ENCODE data around the gene NYNRIN.
"Not testable (repeated sequence)": the region's sequence is repeated elsewhere in the genome, so short reads cannot be mapped to it uniquely, and the experiment has no call there.

NYNRIN gene

DNA sequence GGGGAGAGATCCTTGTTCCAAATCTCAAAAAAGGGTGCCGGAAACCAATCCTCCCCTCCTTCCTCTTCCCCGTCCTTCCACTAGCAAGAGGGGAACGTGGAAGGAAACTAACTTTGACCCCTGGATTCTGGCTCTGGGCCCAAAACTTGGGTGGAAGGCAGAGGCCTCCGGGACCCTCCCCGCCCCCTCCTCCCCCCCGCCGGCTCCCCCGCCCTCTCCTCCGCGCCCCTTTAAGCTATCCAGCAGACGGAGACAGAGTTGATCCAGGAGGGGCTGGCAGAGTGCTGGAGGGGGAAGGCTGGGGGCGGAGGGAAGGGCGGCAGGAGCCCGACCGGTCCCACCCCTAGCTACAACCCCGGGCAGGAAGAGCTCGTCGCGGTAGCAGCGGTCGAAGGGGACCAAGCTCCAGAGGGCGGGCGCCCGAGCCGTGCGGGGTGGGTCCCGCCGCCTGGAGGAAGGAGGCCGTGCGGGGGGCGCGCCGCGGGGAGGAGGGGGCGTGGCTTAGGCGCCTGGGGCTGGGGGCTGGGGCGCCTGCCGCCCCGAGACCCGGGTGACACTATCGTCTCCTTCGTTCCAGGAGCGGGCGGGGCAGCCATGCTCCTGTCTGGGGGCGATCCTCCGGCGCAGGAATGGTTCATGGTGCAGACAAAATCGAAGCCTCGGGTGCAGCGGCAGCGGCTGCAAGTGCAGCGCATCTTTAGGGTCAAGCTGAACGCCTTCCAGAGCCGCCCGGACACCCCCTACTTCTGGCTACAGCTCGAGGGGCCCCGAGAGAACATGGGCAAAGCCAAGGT lies at the start of gene NYNRIN:
Gene NYNRIN, plus strand, starts transcription at position 351 of the 794 bp plus-strand sequence. Its CDS starts 244 bp downstream, at position 595.
- intact Hi-C loops (cut with DNase I): no loop called here
- peak in 29 of 42 donors; percentile 2 to 62 (median 32) for DNase-seq

DNA sequence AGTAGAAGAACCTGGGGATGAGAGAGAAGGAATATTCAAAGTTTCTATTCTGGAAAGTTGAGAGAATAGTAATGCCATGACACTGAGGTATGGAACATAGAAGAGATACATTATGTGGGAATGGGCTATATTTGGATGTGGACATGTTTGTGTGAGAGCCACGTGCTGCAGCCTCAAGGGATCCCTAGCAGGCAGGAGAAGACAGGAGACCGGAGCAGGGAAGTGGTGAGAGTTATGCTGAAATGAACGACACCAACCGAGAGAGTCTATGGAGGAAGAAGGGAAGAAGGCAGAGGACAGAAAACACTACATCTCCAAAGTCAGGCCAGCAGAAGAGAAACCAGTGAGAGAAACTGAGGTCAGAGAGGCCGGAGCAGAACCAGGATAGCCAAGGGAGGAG lies 49.1 kb upstream of the NYNRIN start:
- intact Hi-C loops (cut with DNase I): no loop called here
- DNase-seq: no peak

DNA sequence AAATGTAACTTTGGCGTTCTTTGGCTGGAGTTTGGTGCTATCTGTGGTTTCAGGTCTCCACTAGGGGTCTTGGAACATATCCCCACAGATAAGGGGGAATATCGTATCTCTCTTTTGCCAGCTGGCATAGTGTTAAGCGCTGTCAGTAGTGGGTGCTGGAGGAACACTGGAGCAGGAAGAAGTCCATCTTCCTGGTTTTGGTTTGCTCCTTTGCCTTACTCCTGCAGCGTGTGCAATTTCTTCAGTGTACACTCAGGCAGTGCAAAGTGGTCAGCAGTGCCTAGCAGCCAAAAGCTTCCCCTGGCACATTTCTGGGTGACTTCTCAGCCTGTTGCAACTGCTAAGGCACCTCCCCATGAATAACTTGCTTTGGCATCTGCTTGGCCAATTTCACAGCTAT lies 47.3 kb upstream of the NYNRIN start:
- DNase-seq: no peak
- intact Hi-C loops (cut with DNase I): no loop called here

DNA sequence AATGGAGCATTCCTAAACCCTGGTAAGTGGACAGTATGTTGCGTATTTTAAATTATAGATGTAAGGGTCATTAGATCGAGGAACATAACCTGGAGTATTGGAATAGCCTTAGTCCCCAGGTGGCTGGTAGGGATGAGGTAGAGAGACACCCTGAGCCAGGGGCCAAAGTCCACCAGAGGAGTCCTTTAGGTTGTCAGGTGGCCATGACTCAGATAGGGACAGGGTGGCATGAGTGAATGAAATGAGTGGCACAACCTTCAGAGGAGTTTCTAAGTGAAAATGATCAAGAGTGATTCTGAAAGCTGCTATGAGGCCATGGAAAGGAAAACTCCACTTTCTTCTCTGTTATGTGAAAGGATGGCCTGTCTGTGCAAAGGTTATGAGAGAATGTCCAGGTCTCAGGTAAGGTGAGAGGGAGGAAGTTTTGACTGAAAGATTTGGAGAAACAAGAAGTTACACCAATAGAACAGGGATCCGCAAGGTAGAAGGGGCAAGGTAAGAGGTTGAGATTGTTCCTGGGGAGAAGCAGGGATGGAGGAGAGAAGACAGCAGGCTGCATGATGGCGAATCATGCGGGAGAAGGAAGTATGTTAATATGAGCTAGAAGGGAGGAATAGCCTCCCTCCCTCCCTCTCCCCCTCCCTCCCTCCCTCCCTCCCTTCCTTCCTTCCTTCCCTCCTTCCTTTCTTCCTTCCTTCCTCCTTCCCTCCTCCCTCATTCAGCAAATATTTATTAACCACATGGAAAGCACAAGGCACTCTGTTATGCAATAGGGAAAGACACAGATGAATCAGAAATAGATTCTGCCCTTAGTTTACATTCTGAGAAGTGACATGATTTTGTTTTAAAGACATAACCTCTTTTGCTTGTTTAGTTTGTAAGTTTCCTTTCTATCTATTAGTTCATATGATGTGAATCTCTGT lies 45.0 kb upstream of the NYNRIN start:
- DNase-seq: no peak
- intact Hi-C loops (cut with DNase I): no loop called here

DNA sequence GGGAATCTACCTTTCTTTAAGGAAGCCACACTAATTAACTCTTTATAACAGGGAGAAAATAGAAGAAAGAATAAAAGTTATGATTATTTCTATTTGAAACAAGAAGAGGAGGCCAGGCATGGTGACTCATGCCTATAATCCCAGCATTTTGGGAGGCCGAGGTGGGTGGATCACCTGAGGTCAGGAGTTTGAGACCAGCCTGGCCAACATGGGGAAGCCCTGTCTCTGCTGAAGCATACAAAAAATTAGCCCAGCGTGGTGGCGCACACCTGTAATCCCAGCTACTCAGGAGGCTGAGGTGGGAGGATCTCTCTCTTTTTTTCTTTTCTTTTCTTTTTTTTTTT lies 44.3 kb upstream of the NYNRIN start:
- intact Hi-C loops (cut with DNase I); DNase-seq: not testable (repeated sequence)

DNA sequence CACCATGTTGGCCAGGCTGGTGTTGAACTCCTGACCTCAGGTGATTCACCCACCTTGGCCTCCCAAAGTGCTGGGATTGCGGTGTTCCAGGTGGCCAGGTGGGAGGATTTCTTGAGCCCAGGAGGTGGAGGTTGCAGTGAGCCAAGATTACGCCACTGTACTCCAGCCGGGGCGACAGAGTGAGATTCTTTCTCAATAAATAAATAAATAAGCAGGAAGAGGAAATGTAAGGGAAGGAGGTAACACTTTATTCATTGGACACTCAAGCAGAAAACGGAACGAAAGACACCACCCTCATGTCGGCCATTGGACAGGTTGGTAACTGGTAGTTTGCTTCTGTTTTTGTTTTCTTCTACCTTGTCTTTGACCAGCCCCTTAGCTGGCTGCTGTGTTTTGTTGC lies 43.8 kb upstream of the NYNRIN start:
- intact Hi-C loops (cut with DNase I): no loop called here
- no peak for DNase-seq

DNA sequence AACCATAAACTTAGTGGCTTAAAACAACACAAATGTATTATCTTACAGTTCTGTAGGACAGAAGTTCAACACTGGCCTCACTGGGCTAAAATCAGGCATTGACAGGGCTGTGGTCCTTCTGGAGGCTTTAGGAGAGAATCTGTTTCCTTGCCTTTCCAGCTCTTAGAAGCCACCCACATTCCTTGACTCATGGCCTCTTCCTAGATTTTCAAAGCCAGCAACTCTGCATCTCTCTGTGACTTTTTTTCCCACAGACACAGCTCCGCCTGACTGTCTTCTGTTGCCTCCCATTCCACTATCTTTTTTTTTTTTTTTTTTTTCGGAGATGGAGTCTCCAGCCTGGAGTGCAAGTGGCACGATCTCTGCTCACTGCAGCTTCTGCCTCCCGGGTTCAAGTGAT lies 42.6 kb upstream of the NYNRIN start:
- intact Hi-C loops (cut with DNase I): no loop called here
- DNase-seq: no peak

DNA sequence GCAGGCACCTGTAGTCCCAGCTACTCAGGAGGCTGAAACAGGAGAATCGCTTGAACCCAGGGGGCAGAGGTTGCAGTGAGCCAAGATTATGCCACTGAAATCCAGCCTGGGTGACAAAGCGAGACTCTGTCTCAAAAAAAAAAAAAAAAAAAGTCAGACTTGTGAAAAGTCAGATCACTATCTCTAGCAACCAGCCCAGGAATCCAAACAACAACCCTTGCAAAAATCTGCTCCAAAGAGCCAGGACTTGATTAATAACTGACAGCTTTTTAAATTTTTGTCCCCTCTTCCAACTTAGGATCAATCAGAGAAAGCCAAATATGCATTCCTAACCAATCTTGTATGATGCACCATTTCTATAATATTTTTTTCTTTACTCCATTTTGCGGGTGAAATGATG lies 38.5 kb upstream of the NYNRIN start:
- intact Hi-C loops (cut with DNase I): no loop called here
- DNase-seq: no peak

DNA sequence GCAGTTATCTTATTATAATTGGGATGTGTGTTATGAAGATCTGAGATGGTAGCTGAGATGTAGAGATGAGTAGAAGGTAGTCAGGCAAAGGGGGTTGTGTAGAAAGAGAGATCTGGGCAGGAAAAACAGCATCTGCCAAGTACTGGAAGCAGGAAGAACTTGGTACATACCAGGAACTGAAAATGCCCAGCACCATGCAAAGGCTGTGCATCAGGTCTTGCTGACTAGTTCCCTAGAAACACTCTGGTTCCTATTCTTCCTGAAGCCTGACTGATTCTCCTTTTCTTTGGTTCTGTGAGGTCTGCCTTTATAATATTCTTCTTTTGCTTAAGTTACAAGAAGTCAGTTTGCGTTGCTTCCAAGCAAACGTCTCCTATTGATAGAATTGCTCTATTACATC lies 37.5 kb upstream of the NYNRIN start:
- intact Hi-C loops (cut with DNase I): no loop called here
- DNase-seq: no peak

DNA sequence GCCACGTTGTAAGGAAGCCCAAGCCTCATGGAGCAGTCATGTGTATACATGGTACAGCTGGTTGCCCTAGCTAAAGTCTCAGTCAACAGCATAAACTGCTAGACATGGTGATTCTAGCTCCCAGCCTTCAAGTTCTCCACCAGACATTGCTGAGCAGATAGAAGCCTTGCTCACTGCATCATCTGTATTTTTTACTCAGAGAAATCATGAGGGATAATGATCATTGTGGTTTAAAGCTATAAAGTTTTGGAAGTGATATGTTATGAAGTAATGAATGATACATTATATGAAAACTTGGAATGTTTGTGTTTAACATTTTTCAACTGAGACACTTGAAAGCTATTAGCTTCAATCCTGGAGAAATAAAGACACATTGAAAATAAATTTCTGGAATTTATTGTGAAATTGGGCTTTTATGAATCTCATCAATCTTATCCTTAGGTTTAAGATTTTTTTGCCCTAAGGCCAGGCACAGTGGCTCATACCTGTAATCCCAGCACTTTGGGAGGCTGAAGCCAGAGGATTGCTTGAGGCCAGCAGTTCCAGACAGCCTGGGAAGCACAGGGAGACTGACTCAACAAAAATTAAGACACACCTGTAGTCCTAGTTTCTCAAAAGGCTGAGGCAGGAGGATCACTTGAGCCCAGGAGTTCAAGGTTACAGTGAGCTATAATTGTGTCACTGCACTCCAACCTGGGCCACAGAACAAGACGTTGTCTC lies 36.4 kb upstream of the NYNRIN start:
- intact Hi-C loops (cut with DNase I): no loop called here

DNA sequence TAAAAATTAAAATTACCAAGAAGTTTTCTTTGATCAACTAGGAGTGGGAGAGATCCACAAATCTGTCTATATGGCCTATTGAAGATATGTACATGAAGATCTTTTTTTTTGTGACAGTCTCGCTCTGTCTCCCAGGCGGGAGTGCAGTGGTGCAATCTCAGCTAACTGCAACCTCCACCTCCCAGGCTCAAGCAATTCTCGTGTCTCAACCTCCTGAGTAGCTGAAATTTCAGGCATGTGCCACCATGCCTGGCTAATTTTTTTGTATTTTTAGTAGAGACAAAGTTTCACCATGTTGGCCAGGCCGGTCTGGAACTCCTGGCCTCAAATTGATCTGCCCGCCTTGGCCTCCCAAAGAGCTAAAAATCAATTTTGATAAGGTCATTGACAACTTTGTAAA lies 35.4 kb upstream of the NYNRIN start:
- intact Hi-C loops (cut with DNase I): no loop called here
- no peak for DNase-seq

More for the DNA sequence above, 36.4 kb upstream of the NYNRIN start:
- DNase-seq: no peak

DNA sequence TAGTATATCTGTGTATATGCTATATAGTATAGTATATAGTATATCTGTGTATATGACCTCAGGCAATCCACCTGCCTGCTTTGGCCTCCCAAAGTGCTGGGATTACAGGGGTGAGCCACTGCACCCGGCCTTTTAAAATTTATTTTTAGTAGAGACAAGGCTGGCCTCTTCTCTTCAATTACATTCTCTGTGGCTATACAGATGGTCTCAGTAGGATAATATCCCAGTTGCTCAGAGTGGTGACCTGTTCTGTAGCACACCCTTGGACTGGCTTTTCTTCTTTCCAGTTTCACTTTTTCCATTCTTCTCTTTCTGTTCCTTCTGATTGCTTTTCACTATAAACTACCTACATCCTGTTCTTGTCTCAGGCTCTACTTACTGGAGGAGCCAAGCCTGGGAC lies 34.0 kb upstream of the NYNRIN start:
- intact Hi-C loops (cut with DNase I): no loop called here

DNA sequence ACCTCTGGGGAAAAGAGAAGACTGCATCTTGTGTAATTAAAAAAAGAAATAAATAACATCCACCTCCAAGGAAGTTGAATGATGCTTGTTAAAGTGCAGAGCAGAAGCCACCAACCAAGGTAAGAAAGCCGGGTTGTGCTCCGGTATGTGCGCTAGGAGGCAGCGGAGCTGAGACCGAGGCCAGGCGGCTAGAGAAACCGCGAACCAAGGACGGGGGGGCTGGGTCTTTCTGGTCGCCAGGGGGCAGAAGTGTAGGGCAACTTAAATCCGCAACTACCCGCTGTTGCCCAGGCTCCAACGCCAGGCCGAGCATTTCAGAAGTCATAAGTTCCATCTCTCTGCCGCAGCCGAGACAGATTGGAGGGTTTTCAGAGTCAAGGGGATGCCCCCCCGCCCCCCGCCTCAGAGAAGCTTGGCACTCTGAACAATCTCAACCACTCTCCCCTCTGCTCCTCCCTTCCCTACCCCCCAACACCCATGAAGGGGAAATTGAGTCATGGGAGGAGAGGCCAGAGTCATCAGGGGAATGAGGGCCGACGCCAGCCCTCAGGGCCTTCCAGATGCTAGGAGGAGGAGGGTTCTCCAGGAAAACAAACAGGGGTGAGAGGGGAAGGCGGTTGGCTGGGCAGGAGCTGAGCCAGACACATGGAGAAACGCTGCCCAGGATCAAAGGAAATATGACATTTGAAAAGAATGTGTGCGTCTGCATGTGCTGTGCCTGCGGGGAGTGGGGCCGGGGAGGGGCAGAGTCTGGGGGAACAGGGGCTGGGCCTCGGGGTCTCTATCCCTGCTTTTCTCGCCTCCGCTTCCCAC lies 33.0 kb upstream of the NYNRIN start:
- intact Hi-C loops (cut with DNase I): no loop called here

More for the DNA sequence above, 34.0 kb upstream of the NYNRIN start:
- DNase-seq: no peak

DNA sequence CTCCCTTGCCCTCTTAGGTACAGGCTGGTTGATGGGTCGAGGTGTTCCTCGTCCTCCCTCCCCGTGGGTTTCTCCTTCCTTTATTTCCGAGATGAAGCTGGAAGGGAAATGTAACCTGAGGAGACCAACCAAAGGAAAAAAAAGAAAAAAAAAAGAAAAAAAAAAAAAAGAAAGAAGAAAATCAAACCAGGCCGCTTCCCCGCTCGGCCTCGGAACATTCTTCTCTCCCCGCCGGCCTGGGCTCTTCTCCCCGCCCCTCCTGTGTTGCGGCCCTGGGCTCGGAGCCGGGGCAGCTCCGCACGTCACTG lies 32.4 kb upstream of the NYNRIN start:
- intact Hi-C loops (cut with DNase I): no loop called here

More for the DNA sequence above, 33.0 kb upstream of the NYNRIN start:
- DNase-seq: peak; percentile 16 to 79 (median 52)

DNA sequence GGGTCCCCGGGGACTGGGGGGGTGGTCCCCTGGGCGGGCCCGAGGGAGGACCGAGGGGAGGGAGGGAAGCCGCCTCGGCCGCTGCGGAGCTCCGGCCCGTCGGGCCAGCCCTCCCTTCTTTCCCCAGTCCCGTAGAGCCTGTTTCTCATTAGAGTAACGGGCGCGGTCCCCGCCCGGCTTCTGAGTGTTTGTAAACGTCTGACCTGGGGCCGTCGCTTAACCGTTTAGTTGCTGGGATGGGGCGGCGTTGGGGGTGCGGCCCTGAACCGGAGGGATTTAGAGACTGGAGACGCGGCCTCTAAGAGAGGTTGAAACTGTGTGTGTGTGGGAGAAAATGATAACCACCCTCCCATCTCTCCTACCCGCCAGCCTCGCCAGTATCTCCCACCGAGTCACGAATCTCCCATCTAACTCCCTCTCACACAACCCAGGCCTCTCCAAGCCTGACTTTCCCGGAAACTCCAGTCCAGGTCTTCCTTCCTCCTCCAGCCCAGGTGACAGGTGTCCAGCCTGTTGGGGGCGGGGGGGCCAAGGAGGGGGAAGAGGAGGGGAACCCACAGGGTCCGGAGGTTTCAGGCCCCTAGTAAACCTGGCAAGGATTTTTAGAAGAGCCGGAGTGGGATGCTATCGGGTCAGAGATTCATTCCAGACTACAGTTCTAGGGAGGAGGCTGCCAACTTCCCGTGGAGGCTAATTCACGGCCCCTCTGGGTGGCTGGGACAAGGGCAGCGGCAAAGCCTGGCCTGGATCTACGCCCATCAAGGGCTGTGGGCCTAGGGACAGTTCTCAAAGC lies 31.9 kb upstream of the NYNRIN start:
- intact Hi-C loops (cut with DNase I): no loop called here
- peak in 38 of 42 donors; percentile 6 to 76 (median 46) for DNase-seq

More for the DNA sequence above, 32.4 kb upstream of the NYNRIN start:
- DNase-seq: peak in 2 of 42 donors; percentile 14 to 38

DNA sequence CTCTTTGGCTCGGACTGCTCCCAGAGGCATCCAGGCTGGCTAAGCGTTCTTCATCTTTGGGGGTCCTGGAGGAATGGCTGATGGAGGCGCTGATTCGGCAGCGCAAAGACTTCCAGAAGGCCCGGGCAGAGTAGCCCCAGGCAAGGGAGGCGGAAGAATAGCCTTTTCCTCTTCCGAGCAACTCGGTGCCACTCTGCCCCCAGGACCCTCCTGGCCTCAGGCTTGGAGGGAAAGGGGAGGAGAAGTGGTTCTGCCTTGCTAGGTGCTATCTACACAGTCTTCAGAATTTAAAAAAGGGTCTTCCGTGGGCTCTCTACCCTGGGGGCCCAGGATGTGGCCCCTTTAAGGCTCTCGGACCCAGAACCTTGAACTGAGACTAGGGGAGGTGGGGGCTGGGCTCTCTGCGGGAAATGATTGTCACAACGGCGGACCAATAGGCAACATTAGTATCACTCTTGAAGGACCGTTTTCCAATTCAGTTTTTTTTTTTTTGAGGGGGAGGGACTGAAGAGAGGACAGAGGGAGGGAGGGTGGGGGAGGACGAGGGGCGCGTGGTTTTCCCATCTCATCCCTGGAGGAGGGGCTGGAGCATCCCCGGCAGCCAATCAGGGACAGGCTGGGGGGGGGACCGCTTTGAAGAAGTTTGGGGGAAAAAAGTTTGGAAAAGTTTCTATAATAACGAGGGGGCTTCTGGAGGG lies 31.1 kb upstream of the NYNRIN start, which contains the start of gene NFATC4:
Gene NFATC4, plus strand, starts transcription at position 671 of the 698 bp plus-strand sequence. CDS start 157 bp downstream, outside the sequence.
- intact Hi-C loops (cut with DNase I): no loop called here
- DNase-seq: peak in 20 of 42 donors; percentile 10 to 71 (median 38)

DNA sequence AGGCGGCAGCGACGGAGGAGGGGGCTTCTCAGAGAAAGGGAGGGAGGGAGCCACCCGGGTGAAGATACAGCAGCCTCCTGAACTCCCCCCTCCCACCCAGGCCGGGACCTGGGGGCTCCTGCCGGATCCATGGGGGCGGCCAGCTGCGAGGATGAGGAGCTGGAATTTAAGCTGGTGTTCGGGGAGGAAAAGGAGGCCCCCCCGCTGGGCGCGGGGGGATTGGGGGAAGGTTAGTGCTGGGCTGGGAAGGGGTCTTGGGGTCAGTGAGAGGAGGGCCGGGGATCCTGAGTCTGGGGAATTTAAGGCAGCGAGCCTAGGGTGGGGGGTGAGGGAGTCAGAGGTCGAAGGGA lies 30.6 kb upstream of the NYNRIN start:
- DNase-seq: no peak

More for the DNA sequence above, 30.6 kb upstream of the NYNRIN start:
- intact Hi-C loops (cut with DNase I): no loop called here
